Ecto neural progenitor cell (in vitro differentiated cells): ENCODE data around the gene UNC119.
"Not testable (repeated sequence)": the region's sequence is repeated elsewhere in the genome, so short reads cannot be mapped to it uniquely, and the experiment has no call there.

ENCODE experiments used
- DNase-seq: peaks from one replicate; pipeline ENCODE4 v3.0.0-alpha.2; 2018; ENCODE audit warnings: low spot score

Gene UNC119

DNA sequence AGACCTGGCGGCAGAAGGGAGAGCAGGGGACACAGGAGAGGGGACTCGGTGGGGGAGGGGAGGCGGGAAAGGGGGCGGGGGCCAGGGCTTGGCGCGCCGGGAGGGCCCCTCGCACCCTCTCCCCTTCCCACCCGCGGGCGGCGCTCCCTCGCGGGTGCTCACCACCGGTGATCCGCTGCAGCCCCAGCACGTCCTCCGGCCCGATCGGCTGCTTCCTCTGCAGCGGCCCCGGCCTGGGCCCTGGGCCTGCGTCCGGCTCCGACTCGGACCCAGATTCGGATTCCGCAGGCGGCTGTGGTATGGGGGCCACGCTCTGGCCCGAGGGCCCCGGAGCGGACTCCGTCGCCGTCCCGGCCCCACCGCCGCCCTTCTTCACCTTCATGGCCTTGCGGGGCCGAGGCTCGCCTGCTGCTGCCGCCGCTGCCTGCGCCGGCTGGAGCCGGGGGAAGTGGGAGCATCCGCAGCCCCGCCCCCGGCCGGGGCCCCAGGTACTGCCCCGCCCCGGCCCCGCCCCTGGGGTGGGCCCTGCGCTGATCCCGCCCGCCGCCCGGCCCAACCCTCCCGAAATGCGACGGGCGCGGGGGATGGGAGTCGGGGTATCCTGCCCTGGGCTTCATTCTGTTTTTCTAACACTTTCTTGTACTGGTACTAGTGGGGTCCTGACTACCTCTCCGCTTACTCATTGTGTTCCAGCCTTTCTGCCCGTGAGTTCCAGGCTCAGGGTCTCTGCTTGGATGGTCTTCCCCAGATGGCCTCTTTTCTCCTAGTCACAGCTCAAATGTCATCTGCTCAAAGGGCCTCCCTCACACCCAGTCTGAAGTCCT lies at the start of gene UNC119:
UNC119 (minus strand) TSS at position 449 of the 824 bp plus-strand sequence; CDS start at position 382, 67 bp downstream.
- peak; percentile 93 for DNase-seq

- DNase-seq, result no peak
Measured at GRCh38 chr17:28599311-28600184, 47.1 kb upstream of the UNC119 start.

DNA sequence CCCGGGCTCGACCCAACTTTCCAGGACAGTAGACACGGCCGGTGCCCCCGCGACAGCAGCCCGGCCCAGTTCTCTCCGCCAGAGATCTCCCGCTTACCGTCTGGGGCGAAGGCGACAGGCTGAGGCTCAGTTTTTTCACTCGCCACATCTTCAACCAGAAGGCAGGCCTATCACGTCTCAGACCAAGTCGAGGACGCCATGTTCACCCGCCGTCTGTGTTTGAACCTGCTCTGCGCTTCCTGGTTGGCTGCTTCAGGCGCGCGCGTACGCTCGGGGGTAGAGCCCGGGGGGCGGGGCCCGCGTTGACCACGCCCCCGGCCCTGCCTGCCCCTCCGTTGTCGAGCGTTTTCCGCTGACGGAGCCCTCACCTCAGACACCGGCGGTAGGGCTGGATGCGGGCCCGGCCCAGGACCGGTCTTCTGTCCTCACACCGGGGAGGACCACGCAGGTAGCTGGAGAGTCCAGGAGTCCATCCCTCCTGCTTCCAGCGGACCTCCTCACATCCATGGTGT lies 46.4 kb upstream of the UNC119 start, which contains the start of gene SPAG5:
SPAG5 (minus strand) TSS at position 227 of the 512 bp plus-strand sequence; CDS start at position 148, 79 bp downstream.
- peak; percentile 98 for DNase-seq

- no peak for DNase-seq
Measured at GRCh38 chr17:28598389-28598788, 46.0 kb upstream of the UNC119 start.

GRCh38 chr17:28597606-28598383 lies 45.4 kb upstream of the UNC119 start:
- no peak for DNase-seq

- no peak for DNase-seq
Measured at GRCh38 chr17:28592260-28592659, 39.8 kb upstream of the UNC119 start.

- no peak for DNase-seq
Measured at GRCh38 chr17:28585851-28586250, 33.4 kb upstream of the UNC119 start.

DNA sequence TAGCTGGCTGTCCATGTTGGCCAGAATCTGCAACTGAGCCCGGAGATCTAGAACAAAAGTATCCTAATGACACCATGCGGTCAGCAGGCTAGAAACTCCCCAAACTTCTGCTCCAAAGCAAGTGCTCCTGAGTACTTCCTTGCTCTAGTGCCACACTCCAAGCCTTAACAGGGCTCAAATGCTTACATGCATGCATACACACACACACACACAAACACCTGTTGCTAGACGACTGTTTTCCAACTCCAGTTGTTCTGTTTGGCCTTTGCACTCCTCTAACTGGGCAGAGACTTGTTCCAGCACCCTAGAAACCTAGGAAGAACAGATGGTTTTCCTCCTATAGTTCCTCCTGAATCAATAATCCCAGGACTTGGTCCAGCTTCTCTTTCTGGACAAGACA lies 32.0 kb upstream of the UNC119 start:
- DNase-seq, result no peak

- DNase-seq, result no peak
Measured at GRCh38 chr17:28582513-28582912, 30.1 kb upstream of the UNC119 start.

DNA sequence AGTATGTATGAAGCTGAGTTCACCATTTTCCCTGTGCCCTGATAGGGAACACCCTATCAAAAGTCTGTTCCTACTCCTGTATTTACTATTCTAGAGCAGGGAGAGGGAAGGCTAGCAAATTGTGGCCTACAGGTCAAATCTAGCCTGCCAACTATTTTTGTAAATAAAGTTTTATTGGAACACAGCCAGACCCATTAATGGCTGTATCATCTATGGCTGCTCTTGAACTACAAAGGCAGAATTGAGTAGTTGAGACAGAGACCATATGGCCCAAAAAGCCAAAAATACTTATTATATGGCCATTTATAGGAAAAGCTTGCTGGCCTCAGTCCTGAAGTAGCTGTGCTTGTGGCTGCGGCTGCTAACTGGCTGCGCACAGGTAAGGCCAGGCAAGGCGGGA lies 28.5 kb upstream of the UNC119 start:
- no peak for DNase-seq

GRCh38 chr17:28579526-28579925 lies 27.1 kb upstream of the UNC119 start:
- no peak for DNase-seq

DNA sequence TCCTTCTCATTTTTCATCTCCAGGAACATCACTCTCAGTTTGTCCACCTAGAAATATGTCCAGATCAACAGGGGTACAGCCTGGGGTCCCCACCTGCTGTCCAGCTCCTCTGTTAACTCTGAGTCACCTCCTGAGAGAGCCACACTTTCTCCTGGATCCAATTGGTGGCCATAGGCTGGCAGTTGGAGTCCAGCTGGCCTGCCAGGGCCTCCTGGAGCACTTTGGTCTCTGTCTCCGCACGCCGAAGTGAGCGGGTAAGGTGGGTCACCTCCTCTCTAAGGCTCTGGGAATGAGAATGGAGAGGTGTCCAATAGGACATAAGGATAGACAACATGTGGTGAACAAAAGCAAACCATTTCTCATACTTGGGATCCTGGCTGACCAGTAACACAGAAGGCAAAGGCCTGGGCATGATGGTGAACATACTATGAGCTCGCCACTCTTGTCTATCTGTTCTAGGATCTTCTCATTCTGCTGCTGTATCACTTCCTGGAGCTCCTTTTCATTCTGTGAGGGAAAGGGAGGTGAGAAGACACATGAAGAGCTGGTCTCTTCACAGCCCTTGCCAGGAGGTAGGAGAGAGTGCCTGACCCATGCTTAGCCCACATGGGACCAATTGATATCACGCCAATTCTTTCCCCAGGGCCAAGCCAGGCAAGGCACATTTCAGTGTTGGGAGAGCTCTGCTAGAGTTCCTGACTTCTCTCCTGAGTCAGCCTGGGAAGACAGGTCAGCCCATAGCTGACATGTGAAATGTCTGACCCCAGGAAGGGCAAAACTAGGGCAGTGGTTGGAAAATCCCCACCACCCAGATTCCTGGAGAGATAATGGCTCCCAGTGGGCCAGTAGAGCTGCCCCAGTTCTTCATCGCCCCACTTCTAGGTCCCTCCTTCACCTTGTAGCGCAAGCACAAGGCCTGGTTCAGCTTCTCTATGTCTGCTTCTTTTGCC lies 26.1 kb upstream of the UNC119 start:
- DNase-seq, result no peak

DNA sequence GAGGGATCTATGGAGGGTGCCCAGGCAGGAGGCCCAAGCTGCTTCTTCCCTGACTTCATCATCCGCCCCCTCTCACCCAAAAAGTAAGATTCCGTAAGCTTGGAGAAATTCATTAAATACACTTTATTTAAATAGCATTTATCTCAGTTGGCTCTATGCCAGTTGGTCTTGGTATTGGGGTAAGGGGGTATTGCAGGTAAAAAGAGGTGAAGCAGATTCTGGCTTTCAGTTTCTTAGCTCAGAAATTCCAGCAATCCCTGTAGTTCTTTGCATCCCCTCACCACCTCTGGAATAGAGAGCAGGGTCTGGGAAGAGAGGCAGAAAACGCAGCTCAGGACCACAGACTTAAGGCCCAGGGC lies 25.0 kb upstream of the UNC119 start:
- no peak for DNase-seq

- DNase-seq, result peak; percentile 96
Measured at GRCh38 chr17:28576758-28577465, 24.5 kb upstream of the UNC119 start, which contains the start of gene ALDOC. ALDOC (minus strand) TSS chr17:28576895; CDS start chr17:28575532, 1,363 bp downstream.

- DNase-seq, result not testable (repeated sequence)
Measured at GRCh38 chr17:28576016-28576415, 23.6 kb upstream of the UNC119 start.

DNA sequence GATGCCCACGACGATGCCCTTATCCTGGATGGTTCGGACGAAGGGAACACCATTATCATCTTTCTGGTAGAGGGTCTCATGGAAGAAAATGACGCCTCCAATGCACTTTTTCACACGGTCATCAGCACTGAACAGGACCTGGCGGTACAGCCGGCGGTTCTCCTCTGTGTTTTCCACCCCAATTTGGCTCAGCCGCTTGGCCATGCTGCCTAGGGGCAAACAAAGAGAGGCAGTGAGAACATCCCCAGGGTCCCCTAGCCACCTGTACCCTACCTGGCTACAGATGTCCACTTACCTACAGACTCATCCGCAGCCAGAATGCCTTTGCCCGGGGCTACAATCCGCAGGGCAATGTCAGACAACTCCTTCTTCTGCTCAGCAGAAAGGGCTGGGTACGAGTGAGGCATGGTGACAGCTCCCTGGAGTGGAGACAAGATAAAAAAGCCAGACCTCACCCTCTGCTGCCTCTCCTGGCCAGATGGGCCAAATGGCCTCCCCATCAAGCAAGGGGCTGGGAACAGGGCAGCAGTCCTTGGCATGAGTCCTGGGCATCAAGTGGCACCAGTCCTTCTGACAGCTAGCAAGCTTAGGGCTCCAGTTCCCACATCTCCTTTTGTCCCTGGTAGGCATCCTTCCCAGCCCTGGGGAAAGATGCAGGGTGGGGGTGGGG lies 22.8 kb upstream of the UNC119 start:
- DNase-seq, result no peak

- DNase-seq, result no peak
Measured at GRCh38 chr17:28574526-28574925, 22.1 kb upstream of the UNC119 start.

DNA sequence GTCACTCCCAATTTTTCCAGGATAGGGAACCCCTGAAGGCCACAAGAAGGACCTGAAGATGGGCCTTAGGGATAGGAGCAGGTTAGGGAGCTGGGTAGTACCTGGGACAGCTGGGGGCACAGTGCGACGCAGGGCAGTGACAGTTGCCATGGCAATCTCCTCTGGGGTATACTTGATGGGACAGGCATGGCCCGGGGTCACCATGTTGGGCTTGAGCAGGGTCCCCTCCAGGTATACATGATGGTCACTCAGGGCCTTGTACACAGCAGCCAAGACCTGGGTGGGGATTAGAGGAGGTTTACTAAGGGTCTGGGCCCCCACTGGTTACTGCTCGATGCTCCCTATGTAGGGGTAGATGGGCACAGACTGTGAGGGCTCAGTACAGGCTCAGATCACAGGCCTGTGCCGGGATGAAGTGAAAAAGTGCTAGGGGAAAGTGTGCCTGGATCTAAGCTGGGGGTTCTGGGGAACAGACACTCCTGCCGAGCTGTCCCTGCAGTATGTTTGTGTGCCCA lies 21.6 kb upstream of the UNC119 start:
- no peak for DNase-seq

GRCh38 chr17:28573521-28573920 lies 21.1 kb upstream of the UNC119 start:
- no peak for DNase-seq
